GM18858 (cell line): ENCODE data around the gene ATP6V0E2.
A peak's percentile ranks its signal among the peaks of the same experiment; 100 is the strongest.

Experiments used
- ATAC-seq: cut with Tn5 transposase; IDR thresholded peaks from one replicate; pipeline ENCODE4 v1.9.1; 2021; ENCODE audit not compliant: unreplicated experiment

Gene ATP6V0E2

DNA sequence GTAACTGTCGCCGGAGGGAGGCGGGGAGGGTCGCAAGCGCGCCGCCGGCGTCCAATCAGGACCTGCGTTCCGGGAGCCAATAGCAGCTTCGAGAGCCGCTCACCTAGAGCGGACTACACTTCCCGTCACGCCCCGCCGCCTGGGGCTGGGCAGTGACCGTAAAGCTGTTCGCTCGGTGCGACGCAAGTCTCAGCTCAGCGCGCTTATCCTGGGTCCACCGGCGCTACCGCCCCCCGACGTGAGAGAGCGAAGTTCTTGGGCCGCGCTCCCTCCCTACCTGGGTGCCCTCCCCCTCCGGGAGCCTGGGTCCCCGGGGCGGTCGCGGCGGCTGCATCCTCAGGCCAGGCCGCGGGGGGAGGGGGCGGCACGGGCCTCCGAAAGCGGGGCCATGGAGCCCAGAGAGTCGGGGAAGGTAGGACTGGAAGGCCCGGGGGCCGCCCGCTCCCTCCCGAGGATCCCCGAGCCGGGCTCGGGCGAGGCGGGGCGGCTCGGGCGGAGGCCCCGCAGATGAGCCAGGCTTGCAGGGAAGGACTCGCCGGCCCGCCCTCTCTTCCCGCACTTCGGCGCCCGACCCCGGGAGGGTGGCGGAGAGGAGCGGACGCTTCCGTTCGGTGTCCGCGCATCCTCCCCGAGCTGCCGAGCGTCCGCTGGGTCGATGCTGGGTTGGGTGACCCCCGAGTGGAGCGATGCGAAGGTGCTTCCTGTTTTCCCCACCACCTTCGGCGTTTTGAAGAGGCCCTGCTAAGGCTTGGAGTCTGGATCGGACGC is 35.4 kb upstream of the ATP6V0E2 start, which contains the start of gene ZNF862:
Gene ZNF862, plus strand, starts transcription at position 152 of the 768 bp plus-strand sequence. Its CDS starts 237 bp downstream, at position 389.
- peak; percentile 97 for ATAC-seq

DNA sequence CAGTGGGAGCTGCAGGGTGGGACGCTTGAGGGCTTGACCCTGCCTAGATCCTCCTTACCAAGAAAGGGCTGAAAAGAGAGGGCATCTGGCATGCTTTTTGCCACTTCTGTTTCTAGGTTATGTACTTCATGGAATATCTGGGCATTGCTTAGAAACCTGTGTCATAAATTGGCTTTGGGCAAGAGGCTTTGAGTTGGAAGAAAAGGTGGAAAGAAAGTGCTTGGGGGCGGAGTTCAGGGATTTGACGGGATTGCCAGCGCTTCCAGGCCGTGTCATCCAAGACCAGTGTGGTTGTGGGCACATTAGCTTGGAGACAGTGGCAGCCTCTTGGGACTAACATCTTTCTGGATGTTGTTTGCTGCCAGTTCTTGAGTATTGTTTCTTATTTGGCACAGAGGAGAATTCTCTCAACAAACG is 34.8 kb upstream of the ATP6V0E2 start:
- ATAC-seq: no peak

DNA sequence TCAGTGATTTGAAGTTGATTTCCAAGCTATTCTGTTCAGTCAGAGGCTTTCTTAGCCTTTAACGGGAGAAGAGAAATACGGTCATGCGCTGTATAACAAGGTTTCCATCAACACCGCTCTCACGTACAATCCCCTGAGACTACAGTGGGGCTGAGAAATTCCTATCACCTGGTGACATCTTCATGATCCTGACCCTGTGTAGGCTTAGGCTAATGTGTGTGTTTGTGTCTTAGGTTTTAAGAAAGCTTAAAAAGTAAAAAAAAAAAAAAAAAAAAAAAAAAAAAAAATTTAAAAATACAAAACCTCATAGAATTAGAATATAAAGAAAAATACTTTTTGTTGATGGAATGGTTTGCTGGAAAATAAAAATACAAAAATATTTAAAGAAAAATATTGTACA is 33.8 kb upstream of the ATP6V0E2 start:
- no peak for ATAC-seq

DNA sequence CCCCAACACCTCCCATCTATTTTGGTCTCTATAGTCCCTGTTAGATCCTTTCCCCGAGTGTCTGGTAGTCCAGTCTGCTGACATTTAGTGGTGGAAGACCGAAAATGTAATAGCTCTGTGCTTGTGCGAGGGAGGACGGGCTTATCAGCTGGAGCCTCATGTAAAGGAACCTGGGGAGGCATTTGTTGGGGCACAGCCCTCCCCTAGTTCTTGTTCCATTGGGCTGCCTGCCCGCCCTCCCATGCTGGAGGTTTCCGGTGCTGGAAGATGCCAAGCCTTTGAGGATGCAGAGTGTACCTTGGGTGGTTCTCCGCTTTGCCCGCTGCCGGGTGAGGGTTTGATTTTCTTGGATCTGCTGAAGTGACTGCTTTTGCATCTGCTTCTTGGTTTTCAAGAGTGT is 30.2 kb upstream of the ATP6V0E2 start:
- ATAC-seq: no peak

DNA sequence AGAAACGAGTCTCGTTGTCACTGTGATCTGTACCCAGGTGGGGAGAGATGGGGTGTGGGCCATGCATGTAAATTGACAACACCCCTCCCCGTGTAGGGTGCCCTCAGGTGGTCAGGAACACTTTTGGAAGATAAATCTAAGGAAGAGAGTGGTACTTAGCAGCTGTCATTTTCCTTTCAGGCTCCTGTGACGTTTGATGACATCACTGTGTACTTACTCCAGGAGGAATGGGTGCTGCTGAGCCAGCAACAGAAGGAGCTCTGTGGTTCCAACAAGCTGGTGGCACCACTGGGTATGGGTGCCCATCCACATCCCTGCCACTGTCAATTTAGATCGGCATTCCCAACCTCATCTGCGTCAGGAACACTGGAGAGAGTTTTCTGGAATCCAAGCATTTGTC is 29.3 kb upstream of the ATP6V0E2 start:
- no peak for ATAC-seq

DNA sequence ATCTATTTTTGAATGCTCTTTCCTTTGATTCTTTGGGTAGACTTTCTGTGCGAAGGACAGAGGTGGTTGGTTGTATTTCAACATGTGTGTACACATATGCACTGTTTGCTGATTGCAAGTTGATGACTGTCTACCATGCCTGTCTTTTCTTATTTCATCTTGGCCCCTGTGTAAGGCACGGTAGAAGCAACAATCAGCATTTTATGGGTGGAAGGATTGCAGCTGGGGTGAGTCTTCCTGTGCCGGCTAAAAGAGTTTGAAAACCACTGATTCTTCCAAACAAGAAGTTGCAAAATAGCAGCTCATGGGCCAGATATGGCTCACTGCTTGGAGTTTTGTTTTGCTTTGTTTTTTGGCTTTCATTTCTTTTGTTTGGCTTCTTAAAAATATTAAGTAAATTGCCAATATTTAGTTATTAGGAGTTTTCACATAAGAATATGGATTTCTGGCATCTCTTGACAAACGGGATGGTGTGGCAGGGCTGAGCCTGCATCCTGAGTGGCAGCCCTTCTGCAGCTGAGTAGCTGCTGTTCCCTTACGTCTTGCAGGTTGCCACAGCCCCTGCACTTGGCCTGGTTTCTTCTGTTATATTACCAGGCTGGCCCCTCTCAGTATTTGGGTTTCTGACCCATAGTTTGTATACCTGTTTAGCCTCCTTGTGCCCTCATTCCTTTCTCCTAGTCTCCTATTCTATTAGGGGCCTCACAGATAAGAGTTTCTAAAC is 28.4 kb upstream of the ATP6V0E2 start:
- no peak for ATAC-seq

DNA sequence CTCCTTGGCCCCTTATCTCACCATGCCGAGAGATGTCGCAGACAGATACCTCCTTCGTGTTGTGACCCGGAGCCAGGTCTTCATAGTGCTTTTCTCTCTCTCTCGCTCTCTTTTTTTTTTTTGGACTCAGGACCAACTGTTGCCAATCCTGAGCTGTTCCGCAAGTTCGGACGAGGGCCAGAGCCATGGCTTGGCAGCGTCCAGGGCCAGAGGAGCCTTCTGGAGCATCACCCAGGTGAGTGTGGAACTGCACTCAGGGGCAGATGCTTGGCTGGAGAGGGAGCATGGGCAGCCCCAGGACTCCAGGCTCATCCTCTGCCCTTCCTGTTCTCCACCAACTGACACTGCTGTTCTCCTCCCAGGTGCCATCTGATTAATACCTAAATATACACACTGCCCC is 27.7 kb upstream of the ATP6V0E2 start:
- ATAC-seq: no peak

DNA sequence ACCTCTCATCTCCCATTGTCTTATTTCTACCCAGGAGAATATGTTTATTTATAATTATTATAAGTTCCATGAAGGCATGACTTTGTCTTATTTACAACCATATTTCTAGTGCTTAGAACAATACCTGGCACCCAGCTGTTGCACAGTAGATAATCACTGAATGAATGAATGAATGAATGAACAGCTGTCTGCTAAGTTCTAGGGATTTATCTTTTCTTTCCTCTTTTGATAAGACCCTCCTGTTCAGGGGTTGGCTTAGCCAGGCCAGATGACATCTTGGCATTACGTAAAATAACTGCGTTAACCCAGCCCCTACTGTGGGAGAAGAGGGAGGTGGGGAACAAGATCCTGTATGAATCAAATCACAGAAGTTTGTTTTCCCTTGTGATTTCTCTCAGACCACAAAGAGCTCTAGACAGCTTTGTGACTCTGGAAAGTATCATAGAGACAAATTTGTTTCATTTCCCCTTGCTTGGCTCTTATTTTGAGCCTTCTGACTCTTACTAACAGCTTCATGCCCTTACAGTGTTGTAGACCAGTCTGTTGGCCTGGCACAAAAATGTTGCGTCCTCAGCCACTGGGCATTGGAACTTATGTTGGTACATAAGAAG is 27.2 kb upstream of the ATP6V0E2 start:
- ATAC-seq: peak; percentile 85

DNA sequence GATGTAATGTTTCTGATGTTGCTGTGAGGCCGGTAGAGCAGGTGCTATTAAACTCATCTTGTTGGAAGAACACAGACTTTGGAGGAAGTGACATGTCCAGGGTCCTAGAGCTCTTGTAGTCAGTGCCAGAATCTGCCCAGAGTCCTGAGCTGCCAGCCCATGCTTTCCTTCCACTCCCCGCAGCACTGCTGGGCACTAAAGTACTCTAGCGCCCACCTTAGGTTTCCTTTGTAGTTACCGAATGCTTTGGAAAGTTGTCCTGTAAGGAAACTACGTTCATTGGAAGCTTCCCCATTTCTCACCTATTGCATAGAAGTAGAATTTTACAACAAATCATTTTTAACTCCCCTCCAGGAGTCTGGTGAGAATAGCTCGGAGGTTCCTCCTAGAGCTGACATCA is 24.6 kb upstream of the ATP6V0E2 start:
- no peak for ATAC-seq

DNA sequence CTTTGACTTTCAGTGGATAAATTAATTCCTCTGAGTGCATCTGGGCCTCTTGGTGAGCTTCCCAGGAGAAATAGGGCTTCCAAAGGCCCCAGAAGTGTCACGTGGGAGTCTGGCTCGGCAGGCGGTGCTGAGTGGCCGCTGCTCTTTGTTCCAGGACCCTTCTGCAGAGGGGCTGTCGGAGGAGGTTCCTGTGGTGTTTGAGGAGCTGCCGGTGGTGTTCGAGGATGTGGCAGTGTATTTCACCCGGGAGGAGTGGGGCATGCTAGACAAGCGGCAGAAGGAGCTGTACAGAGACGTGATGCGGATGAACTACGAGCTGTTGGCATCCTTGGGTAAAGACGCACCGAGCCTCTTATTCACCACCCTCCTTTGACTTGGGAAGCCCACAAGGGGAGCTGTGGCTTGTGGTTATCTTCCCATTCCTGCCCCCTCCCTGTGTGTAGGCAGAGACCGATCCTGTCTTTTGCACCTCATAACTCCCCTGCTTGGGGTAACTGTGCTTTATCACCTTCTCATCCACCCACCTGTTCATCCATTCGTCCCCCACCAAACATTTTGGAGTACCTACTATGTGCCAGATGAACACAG is 23.7 kb upstream of the ATP6V0E2 start:
- no peak for ATAC-seq

DNA sequence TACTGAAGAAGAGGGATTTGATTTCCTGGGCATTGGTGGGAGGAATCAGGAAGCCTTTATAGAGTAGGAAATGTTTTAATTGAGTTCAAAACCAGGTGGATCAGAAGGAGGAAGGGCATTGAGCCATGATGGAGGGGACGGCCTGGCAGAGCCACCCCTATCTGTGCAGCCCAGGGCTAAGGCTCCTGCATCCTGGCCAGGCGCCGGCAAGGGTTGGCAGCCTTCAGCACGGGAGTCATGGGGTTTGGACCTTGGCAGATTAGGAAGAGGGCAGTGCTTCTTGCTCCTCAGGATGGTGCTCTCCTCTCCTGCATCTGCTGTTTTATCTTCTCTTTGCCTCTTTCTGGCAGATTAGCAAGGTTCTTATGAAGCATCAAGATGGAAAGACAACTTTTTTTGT is 23.1 kb upstream of the ATP6V0E2 start:
- no peak for ATAC-seq

DNA sequence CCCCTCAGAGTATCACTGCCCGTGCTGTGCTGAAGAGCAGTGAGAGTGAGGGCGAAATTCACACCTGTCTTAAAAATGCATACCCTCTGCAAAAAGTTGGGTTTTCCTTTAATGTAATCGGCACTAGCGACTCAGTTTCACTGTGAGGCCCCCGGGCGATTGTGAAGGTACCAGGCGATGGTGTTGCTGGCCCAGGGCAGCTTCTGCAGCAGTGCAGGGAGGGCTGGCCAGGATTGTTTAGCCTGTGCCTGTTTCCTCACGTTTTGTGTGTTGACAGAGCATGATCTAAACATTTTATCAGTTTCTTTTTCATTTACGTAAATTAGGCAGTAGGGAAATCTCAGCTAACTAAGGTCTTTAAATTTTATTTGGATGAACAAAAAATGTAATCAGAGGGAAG is 22.3 kb upstream of the ATP6V0E2 start:
- no peak for ATAC-seq

DNA sequence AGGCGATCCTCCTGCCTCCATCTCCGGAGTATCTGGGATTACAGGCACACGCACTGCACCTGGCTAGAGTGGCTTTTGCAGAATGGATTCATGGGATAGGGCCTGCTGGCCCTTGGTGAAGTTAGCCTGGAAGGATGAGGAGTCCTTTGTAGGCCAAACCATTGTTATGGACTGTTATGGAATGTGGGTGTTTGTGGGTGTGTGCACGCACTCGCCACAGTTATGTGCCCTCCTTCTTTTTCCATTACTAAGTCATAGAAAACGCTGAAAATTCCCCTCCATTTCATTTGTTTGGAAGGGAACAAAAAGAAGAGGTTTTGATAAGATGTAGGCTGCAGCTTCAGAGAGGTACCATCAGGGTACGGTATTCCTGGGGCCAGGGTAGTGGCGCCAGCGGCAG is 20.6 kb upstream of the ATP6V0E2 start:
- ATAC-seq: no peak

DNA sequence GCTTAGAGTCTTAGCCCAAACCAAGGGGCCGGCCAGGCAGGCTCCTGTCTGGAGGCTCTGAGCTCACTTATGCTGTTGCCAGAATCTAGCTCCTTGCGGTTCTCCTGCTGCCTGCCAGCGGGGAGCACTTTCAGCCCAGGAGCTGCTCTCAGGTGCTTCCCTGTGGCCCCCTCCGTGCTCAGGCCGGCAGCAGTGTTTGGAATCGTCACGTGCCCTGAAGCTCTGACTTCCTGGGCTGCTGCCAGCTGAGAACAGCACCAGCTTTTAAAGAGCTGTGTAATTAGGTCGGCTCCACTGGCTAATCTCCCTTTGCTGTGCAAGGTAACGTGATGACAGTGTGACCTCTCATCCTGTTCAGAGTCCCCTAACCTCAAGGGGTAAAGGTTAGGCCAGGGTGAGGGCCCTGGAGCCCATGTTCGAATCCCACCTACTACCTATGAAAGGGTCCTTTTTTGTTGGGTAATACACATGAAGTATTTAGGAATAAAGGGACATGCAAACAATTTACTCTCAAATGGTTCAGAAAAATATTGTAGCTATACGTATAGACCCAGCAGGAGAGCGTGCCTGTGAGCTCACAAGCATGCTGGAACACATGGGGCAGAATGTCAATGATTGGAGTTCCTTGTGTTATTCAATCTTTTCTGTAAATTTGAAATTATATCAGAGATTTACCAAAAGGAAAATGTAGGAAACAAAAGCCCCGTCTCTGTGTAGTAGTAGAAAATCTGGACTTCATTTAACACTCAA is 19.0 kb upstream of the ATP6V0E2 start:
- ATAC-seq: no peak

DNA sequence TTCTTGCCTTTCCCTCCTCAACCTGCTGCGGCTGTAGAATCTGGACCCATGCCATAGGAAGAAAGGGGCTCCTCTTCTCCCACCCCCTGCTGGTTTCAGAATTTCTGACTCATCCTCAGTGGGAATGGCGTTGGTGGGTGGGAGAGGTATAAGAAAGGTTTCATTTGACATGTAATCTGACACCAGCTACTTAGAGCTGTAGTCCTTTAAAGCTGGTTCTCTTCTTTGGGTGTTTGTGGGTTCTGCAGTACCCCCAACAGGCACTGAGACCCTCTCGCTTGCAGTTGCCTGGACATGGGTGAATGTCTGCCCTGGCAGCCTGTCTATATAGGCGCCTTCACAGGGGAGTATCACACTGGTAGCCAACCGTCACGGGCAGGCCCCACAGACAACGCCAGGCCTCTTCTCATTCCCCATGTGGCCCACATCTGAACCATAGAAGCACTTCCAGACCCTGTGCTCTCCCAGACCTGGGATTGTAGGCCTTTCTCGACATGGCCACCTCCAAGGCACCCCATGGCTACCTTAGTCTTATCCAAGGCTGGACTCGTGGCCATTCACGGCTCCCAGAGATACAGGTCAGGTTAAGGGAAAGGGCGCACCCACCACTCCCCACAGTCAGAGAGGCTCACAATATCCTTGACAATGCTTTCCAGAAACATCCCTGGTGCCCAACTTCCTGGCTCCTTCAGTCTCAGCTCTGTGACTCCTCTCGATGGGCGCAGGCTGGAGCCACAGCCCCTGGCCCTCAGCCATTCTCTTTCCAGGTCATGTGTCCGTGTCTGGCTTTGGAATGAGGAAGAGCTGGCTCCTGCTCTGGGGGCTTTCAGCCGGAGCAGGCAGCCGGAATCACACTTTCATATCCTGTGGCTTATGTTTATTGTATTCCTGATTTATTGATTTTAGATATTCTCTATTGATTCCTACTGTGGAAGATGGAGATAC is 18.1 kb upstream of the ATP6V0E2 start:
- ATAC-seq: no peak

DNA sequence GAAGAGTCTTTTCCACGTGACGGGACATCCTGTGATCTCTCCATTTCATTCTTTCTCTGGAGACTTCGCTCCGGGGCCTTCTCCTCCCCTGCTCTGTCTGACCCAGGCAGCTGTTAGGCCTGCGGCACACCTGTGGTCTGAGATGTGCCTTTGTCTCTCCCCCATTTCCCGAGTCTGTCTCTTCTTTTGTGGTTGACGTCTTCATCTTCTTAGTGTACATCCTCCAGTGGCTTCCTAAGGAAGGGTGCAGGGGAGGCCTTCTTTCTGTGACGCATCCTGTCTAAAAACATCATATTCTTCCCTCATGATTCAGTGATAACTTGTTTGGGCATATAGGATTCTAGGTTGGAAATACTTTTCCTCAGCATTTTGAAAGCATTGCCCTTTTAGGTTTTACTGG is 17.2 kb upstream of the ATP6V0E2 start:
- no peak for ATAC-seq

DNA sequence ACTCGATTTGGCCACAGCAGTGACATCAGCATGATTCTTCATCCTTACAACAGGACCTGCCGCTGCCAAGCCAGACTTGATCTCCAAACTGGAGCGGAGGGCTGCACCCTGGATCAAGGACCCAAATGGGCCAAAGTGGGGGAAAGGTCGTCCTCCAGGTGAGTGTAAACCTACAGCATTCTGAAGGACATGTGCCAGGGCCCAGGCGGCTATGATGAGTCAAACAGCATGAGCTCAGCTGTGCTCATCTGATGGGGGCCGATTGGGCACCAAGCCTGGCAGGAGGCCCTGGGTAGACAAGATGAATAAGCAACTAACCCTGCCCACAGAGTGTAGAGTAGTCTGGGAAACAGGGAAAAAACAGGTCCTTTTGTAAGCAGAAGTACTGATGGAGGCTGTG is 14.4 kb upstream of the ATP6V0E2 start:
- no peak for ATAC-seq

DNA sequence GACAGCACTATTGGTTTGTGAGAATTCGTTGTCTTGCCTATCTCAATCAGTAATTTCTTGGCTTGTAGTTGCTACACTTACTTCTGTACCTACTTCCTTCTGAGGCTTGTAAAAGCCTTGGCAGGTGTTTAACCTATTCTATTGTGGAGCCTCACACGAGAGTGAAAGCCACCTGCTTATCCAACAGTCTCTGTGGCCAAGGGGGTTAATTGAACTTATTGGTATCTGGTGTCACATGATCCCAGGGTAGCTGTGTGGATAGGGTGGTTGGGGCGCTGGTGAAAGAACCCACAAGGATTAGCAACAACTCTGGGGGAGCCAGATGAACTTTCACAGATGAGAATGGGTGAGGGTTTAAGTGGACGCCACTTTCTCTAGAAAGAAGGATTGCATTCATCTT is 13.9 kb upstream of the ATP6V0E2 start:
- no peak for ATAC-seq

DNA sequence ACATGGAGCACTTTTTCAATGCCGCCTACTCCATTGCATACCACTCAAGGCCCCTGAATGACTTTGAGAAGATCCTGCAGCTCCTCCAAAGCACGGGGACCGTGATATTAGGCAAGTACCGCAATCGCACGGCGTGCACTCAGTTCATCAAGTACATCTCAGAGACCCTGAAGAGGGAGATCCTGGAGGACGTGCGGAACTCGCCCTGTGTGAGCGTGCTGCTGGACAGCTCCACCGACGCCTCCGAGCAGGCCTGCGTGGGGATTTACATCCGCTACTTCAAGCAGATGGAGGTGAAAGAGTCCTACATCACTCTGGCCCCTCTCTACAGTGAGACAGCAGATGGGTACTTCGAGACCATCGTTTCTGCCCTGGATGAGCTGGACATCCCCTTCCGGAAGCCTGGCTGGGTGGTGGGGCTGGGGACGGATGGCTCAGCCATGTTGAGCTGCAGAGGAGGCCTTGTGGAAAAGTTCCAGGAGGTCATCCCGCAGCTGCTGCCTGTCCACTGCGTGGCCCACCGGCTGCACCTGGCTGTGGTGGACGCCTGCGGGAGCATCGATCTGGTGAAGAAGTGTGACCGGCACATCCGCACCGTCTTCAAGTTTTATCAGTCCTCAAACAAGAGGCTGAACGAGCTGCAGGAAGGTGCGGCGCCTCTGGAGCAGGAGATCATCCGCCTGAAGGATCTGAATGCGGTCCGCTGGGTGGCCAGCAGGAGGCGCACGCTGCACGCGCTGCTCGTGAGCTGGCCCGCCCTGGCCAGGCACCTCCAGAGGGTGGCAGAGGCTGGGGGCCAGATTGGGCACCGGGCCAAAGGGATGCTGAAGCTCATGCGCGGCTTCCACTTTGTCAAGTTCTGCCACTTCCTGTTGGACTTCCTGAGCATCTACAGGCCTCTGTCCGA is 12.7 kb upstream of the ATP6V0E2 start:
- no peak for ATAC-seq
